H9 (cell line): Measurements from ENCODE around the gene FTO. TPM values are rescaled to one million over a fixed set of nuclear protein-coding genes. Genes with fewer than 3 reads are reported as not detected.

ENCODE experiments used
- DNase-seq: peaks from one replicate; pipeline ENCODE4 v3.0.0-alpha.2; 2017
- H2AFZ ChIP-seq: one replicate; pipeline ENCODE4 v1.6.1; 2013; ENCODE audit warnings: mild to moderate bottlenecking, low read length, control low read depth, moderate library complexity
- H2AK5ac ChIP-seq: 2 replicates; pipeline ENCODE4 v1.6.1; 2013; ENCODE audit warnings: low read length, control low read depth, mixed read lengths; ENCODE audit not compliant: insufficient read length
- H2BK120ac ChIP-seq: one replicate; pipeline ENCODE4 v1.6.1; 2013; ENCODE audit warnings: low read depth, mild to moderate bottlenecking, low read length, control low read depth, inconsistent platforms; ENCODE audit not compliant: poor library complexity, severe bottlenecking
- H2BK12ac ChIP-seq: 2 replicates; pipeline ENCODE4 v1.6.1; 2013; ENCODE audit warnings: low read length, control low read depth, mixed read lengths, low read depth; ENCODE audit not compliant: insufficient read length
- H2BK15ac ChIP-seq: 2 replicates; pipeline ENCODE4 v1.6.1; 2013; ENCODE audit warnings: low read depth, low read length, control low read depth
- H2BK20ac ChIP-seq: one replicate; pipeline ENCODE4 v1.6.1; 2013; ENCODE audit warnings: low read depth, mild to moderate bottlenecking, low read length, control low read depth, inconsistent platforms; ENCODE audit not compliant: poor library complexity, severe bottlenecking
- H2BK5ac ChIP-seq: 2 replicates; pipeline ENCODE4 v1.6.1; 2013; ENCODE audit warnings: low read length, control low read depth, mixed read lengths; ENCODE audit not compliant: insufficient read length
- H3K14ac ChIP-seq: 2 replicates; pipeline ENCODE4 v1.6.1; 2013; ENCODE audit warnings: low read length, control low read depth; ENCODE audit not compliant: insufficient read depth
- H3K18ac ChIP-seq: 2 replicates; pipeline ENCODE4 v1.6.1; 2013; ENCODE audit warnings: low read depth, mild to moderate bottlenecking, mixed read lengths, low read length, control low read depth; ENCODE audit not compliant: insufficient read length
- H3K23ac ChIP-seq: 2 replicates; pipeline ENCODE4 v1.6.1; 2013; ENCODE audit warnings: low read length, control low read depth, mixed read lengths, low read depth; ENCODE audit not compliant: insufficient read length
- H3K23me2 ChIP-seq: 2 replicates; pipeline ENCODE4 v1.6.1; 2013; ENCODE audit warnings: low read depth, mild to moderate bottlenecking, mixed read lengths, low read length, control low read depth; ENCODE audit not compliant: insufficient read length, poor library complexity, severe bottlenecking
- H3K27ac ChIP-seq: 2 replicates; pipeline ENCODE4 v1.5.1; 2013; ENCODE audit warnings: low read length, control low read depth, mixed read lengths, low read depth; ENCODE audit not compliant: insufficient read length
- H3K27me3 ChIP-seq: 2 replicates; pipeline ENCODE4 v1.6.1; 2013; ENCODE audit warnings: low read length, control low read depth, inconsistent platforms; ENCODE audit not compliant: insufficient read depth
- H3K4ac ChIP-seq: 2 replicates; pipeline ENCODE4 v1.6.1; 2013; ENCODE audit warnings: low read depth, mild to moderate bottlenecking, control low read depth, inconsistent platforms, low read length, moderate library complexity
- H3K4me1 ChIP-seq: 2 replicates; pipeline ENCODE4 v1.6.1; 2013; ENCODE audit warnings: low read length, control low read depth, inconsistent platforms; ENCODE audit not compliant: insufficient read depth
- H3K4me2 ChIP-seq: 2 replicates; pipeline ENCODE4 v1.6.1; 2013; ENCODE audit warnings: low read length, control low read depth, mixed read lengths; ENCODE audit not compliant: insufficient read length, insufficient read depth
- H3K56ac ChIP-seq: 2 replicates; pipeline ENCODE4 v1.6.1; 2013; ENCODE audit warnings: low read depth, mild to moderate bottlenecking, mixed read lengths, low read length, control low read depth; ENCODE audit not compliant: insufficient read length
- H3K79me1 ChIP-seq: 2 replicates; pipeline ENCODE4 v1.6.1; 2013; ENCODE audit warnings: low read depth, mild to moderate bottlenecking, moderate library complexity, low read length, control low read depth, inconsistent platforms; ENCODE audit not compliant: insufficient read depth, poor library complexity, severe bottlenecking
- H3K79me2 ChIP-seq: 2 replicates; pipeline ENCODE4 v1.6.1; 2013; ENCODE audit warnings: low read length, control low read depth, inconsistent platforms; ENCODE audit not compliant: insufficient read depth
- H3K9ac ChIP-seq: 2 replicates; pipeline ENCODE4 v1.6.1; 2013; ENCODE audit warnings: low read length, control low read depth, mixed read lengths; ENCODE audit not compliant: insufficient read length; ENCODE audit errors: extremely low read depth
- H3K9me3 ChIP-seq: one replicate; pipeline ENCODE4 v1.6.1; 2013; ENCODE audit warnings: low read depth, low read length, inconsistent platforms; ENCODE audit not compliant: control insufficient read depth
- H3T11ph ChIP-seq: one replicate; pipeline ENCODE4 v1.6.1; 2013; ENCODE audit warnings: mild to moderate bottlenecking, low read length, control low read depth, inconsistent platforms
- H4K20me1 ChIP-seq: one replicate; pipeline ENCODE4 v1.6.1; 2013; ENCODE audit not compliant: control insufficient read depth, insufficient read length, insufficient read depth
- H4K5ac ChIP-seq: 2 replicates; pipeline ENCODE4 v1.6.1; 2013; ENCODE audit warnings: low read depth, mild to moderate bottlenecking, mixed read lengths, low read length, control low read depth; ENCODE audit not compliant: insufficient read length
- H4K8ac ChIP-seq: replicated peaks from 2 replicates; pipeline ENCODE4 v1.6.1; 2013; ENCODE audit warnings: low read length, control low read depth, mixed read lengths, low read depth; ENCODE audit not compliant: insufficient read length
- H4K91ac ChIP-seq: 2 replicates; pipeline ENCODE4 v1.6.1; 2013; ENCODE audit warnings: low read depth, mild to moderate bottlenecking, moderate library complexity, mixed read lengths, low read length, control low read depth; ENCODE audit not compliant: insufficient read length
- H3K27ac Mint-ChIP-seq, 3 experiments: 2 replicates in 2 of 3; 3 replicates in 1 of 3; pipeline ENCODE4 v1.8.0; 2020 to 2021; ENCODE audit warnings: mixed read lengths in 3 of 3, mild to moderate bottlenecking in 1 of 3, moderate library complexity in 1 of 3
- H3K27me3 Mint-ChIP-seq: 2 replicates; pipeline ENCODE4 v1.8.0; 2021; ENCODE audit warnings: low read depth, mild to moderate bottlenecking, moderate library complexity, mixed read lengths
- H3K36me3 Mint-ChIP-seq, 3 experiments: 2 replicates in 2 of 3; 3 replicates in 1 of 3; pipeline ENCODE4 v1.8.0; 2020 to 2021; ENCODE audit warnings: low read depth in 3 of 3, mixed read lengths in 3 of 3; ENCODE audit not compliant: insufficient read depth in 1 of 3
- H3K4me1 Mint-ChIP-seq, 2 experiments: 2 replicates each; pipeline ENCODE4 v1.8.0; 2020; ENCODE audit warnings: mixed read lengths in 2 of 2
- H3K4me3 Mint-ChIP-seq, 2 experiments: 2 replicates in 1 of 2; 3 replicates in 1 of 2; pipeline ENCODE4 v1.8.0; 2020 to 2021; ENCODE audit warnings: mild to moderate bottlenecking in 2 of 2, mixed read lengths in 2 of 2, moderate library complexity in 1 of 2
- H3K9me3 Mint-ChIP-seq, 2 experiments: 2 replicates in 1 of 2; 3 replicates in 1 of 2; pipeline ENCODE4 v1.8.0; 2020; ENCODE audit warnings: mild to moderate bottlenecking in 2 of 2, mixed read lengths in 2 of 2, moderate library complexity in 1 of 2
- WGBS: extraction: QIAGEN DNeasy Blood & Tissue Kit; methylation state at CpG from one replicate; pipeline ENCODE4 v1.1.7; 2013; ENCODE audit warnings: missing lambda C conversion rate, low lambda C conversion rate, mixed read lengths; ENCODE audit not compliant: insufficient read length; ENCODE audit errors: extremely low coverage; 5-methylcytosine and 5-hydroxymethylcytosine counted together
- total RNA-seq: library from RNA; stranded (reverse); gene quantifications from 2 replicates; pipeline ENCODE4 v1.2.1, GENCODE V29; 2021
- TF ChIP-seq, protein P1 (sequence below): fragments of 200-600 bp; sonication (generic); conservative IDR thresholded peaks from 3 replicates; pipeline ENCODE4 v1.8.0; 2021; ENCODE audit warnings: antibody characterized with exemption, mild to moderate bottlenecking

FTO gene
- total RNA-seq, 1 experiment from 2014 or later = 67.9 TPM

DNA sequence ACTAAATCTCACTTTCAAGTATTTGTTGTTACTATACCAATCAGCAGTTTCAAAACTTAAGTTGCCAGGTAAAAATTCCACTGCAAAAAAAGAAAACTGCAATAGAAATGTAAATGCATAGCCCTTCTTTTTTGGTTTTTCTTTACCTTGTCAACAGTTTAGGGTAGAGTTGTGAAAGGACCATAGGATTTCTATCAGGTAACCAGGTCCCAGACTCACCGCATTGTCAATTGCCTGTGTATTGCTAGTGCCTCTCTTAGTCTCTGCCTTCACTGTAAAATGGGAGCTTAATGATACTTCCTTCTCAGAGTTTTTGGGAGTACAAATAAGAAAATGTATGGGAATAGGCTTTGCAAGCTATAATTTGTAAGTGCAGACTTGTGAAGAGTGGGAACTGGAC lies 145.0 kb downstream of the FTO start:
- H3K23me2 ChIP-seq = no peaks in the 10 kb centered on the region

More for the DNA sequence above, 145.0 kb downstream of the FTO start:
- Mint-ChIP-seq H3K4me3 (no peak overlapping the region), H3K27ac (peak overlapping the region in 1 of 3 experiments; percentile 88; a peak in 2 of 7 replicates), H3K4me1 (peaks cover 16 to 17% of the 10 kb centered on the region in 2 experiments), H3K9me3 (peaks cover 0 to 3% of the 10 kb centered on the region in 2 experiments; a peak in 1 of 5 replicates), H3K36me3 (peaks cover 0 to 2% (median 0%) of the 10 kb centered on the region in 3 experiments; a peak in 2 of 7 replicates), H3K27me3 (no peaks in the 10 kb centered on the region)
- Histone ChIP-seq H2BK20ac (no peak overlapping the region), H3K4me1 (no peaks in the 10 kb centered on the region; the same call in 1 of the 2 replicates), H2AFZ (no peak overlapping the region), H4K91ac (no peak overlapping the region), H3T11ph (no peak overlapping the region), H4K20me1 (no peaks in the 10 kb centered on the region), H4K8ac (no peak overlapping the region), H3K18ac (no peak overlapping the region), H3K56ac (no peak overlapping the region), H2AK5ac (no peak overlapping the region), H2BK5ac (no peak overlapping the region), H3K14ac (no peak overlapping the region), H4K5ac (no peak overlapping the region), H3K4ac (no peak overlapping the region), H3K9ac (no peak overlapping the region), H2BK12ac (no peak overlapping the region), H3K79me1 (no peaks in the 10 kb centered on the region), H3K27ac (no peak overlapping the region), H2BK120ac (no peak overlapping the region), H3K9me3 (no peaks in the 10 kb centered on the region), H2BK15ac (no peak overlapping the region), H3K79me2 (no peaks in the 10 kb centered on the region), H3K4me2 (no peak overlapping the region), H3K23ac (no peak overlapping the region), H3K27me3 (no peaks in the 10 kb centered on the region)
- TF ChIP-seq, protein P1, sequence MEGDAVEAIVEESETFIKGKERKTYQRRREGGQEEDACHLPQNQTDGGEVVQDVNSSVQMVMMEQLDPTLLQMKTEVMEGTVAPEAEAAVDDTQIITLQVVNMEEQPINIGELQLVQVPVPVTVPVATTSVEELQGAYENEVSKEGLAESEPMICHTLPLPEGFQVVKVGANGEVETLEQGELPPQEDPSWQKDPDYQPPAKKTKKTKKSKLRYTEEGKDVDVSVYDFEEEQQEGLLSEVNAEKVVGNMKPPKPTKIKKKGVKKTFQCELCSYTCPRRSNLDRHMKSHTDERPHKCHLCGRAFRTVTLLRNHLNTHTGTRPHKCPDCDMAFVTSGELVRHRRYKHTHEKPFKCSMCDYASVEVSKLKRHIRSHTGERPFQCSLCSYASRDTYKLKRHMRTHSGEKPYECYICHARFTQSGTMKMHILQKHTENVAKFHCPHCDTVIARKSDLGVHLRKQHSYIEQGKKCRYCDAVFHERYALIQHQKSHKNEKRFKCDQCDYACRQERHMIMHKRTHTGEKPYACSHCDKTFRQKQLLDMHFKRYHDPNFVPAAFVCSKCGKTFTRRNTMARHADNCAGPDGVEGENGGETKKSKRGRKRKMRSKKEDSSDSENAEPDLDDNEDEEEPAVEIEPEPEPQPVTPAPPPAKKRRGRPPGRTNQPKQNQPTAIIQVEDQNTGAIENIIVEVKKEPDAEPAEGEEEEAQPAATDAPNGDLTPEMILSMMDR = no peak
- WGBS = no CpG with 5 or more reads among the region's 1 CpG
- no peak for DNase-seq
